Measurements from ENCODE around the gene PROX1.

Gene PROX1

GRCh38 chr1:214067397-214067796 lies 79.6 kb downstream of the PROX1 start:
- DNase-seq (ENCODE audit: low read depth), result no peak
- TF ChIP-seq CTCF (IDR thresholded peaks at IDR 0.05; ENCODE audit: low read depth, low read length, missing control alignments), result no peak
- H3K4me3 ChIP-seq (ENCODE audit: low read depth, low read length), result no peak overlapping the region

GRCh38 chr1:214067853-214068703 lies 80.3 kb downstream of the PROX1 start:
- H3K4me3 ChIP-seq (ENCODE audit: low read depth, low read length), result no peak overlapping the region
- no peak for TF ChIP-seq CTCF (IDR thresholded peaks at IDR 0.05; ENCODE audit: low read depth, low read length, missing control alignments)
- DNase-seq (ENCODE audit: low read depth), result no peak

DNA sequence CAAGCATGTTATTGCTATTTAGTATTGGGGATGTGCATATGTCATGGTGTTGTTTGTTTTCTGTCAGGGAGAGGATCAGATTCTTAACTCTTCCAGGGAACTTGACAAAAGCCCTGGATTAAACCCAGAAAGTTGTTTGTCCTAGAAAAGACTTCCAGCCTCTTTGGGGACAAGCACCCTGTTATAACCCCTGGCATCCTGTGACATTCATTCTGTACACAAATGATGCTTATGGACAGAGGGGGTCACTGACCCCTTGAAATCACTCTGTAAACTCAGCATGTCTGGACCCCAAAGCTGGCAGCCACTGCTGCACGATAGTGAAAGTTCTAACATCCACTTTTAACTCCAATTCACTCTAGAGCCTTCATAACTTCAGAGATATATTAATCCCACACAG lies 81.2 kb downstream of the PROX1 start:
- TF ChIP-seq CTCF (IDR thresholded peaks at IDR 0.05; ENCODE audit: low read depth, low read length, missing control alignments), result no peak
- DNase-seq (ENCODE audit: low read depth), result no peak
- no peak overlapping the region for H3K4me3 ChIP-seq (ENCODE audit: low read depth, low read length)

GRCh38 chr1:214071469-214071868 lies 83.7 kb downstream of the PROX1 start:
- TF ChIP-seq CTCF (IDR thresholded peaks at IDR 0.05; ENCODE audit: low read depth, low read length, missing control alignments), result no peak
- no peak for DNase-seq (ENCODE audit: low read depth)
- no peak overlapping the region for H3K4me3 ChIP-seq (ENCODE audit: low read depth, low read length)

DNA sequence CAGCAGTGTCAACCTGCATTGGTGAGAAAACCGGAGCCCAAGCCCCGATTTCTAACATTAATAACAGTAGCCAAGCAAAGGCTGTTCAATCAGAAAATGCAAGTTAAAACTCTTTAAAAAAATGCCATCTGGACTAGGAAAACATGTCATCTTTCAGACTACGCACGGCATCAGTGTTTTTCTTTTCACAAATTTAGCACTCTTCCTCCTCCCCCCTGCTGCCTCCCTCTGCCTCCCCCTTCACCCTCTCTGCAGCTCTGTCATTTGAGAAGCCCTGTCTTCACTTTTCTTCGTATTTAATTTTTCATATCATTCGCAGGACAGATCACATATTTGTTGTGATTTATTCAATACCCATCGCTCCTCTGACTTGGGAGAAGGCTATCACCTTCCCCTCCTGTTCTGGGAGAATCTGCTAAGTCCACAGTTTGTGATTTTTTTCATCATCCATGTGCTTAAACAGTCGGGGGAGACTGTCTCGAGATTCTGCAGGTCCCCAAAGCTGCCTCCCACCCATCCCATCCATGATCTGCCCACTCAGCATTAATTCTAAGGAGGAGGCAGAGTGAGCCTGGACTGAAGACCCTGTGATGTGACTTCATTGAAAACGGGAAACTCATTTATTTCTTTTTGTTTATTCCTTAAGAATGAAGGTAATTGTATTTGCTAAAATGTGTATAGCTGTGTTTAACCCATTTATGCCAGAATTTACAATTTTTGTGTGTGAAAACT lies 84.8 kb downstream of the PROX1 start:
- no peak overlapping the region for H3K4me3 ChIP-seq (ENCODE audit: low read depth, low read length)
- TF ChIP-seq CTCF (IDR thresholded peaks at IDR 0.05; ENCODE audit: low read depth, low read length, missing control alignments), result no peak
- DNase-seq (ENCODE audit: low read depth), result no peak

- DNase-seq (ENCODE audit: low read depth), result no peak
- TF ChIP-seq CTCF (IDR thresholded peaks at IDR 0.05; ENCODE audit: low read depth, low read length, missing control alignments), result no peak
- no peak overlapping the region for H3K4me3 ChIP-seq (ENCODE audit: low read depth, low read length)
Measured at GRCh38 chr1:214074477-214074876, 86.7 kb downstream of the PROX1 start.
